ENCODE data around the gene SEPTIN10.

SEPTIN10 gene

DNA sequence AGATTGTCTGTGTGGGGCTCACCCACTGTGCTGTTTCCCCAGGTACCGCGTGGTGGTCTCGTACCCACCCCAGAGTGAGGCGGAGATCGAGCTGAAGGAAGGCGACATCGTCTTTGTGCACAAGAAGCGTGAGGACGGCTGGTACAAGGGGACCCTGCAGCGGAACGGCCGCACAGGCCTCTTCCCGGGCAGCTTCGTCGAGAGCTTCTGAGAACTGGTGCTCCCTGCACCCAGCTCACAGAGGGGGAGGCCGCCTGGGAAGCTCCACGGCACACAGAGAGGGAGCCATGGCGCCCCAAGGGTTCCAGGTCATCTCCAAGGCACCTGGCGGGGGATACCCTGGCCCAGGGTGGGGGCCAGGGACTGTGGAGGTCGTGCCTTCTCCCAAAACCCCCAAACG is 112.3 kb downstream of the SEPTIN10 start:
- H3K4me3 ChIP-seq (ENCODE audit: low read depth, low read length), result no peak overlapping the region
- DNase-seq (ENCODE audit: low read depth), result no peak
- TF ChIP-seq, protein P1, sequence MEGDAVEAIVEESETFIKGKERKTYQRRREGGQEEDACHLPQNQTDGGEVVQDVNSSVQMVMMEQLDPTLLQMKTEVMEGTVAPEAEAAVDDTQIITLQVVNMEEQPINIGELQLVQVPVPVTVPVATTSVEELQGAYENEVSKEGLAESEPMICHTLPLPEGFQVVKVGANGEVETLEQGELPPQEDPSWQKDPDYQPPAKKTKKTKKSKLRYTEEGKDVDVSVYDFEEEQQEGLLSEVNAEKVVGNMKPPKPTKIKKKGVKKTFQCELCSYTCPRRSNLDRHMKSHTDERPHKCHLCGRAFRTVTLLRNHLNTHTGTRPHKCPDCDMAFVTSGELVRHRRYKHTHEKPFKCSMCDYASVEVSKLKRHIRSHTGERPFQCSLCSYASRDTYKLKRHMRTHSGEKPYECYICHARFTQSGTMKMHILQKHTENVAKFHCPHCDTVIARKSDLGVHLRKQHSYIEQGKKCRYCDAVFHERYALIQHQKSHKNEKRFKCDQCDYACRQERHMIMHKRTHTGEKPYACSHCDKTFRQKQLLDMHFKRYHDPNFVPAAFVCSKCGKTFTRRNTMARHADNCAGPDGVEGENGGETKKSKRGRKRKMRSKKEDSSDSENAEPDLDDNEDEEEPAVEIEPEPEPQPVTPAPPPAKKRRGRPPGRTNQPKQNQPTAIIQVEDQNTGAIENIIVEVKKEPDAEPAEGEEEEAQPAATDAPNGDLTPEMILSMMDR (conservative IDR thresholded peaks at IDR 0.05; ENCODE audit: low read depth, low read length), result no peak

DNA sequence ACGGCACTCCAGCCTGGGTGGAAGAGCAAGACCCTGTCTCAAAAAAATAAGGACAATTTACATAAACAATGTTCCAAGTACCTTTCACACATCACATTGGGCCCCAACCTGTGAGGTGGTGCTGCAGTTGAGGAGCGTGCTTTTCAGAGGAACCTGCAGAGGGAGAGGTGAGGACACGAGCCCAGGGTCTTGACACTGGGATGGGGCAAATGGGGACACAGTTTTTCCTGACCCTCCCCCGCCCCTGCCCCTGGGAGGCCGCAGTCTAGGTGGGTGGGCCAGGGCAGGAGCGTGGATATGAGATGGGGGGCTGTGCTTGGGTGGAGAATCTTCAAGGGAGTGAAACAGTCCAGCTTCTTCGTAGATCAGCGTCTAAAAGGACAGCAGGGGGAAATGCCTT is 112.9 kb downstream of the SEPTIN10 start:
- no peak overlapping the region for H3K4me3 ChIP-seq (ENCODE audit: low read depth, low read length)
- no peak for DNase-seq (ENCODE audit: low read depth)
- TF ChIP-seq, protein P1 (conservative IDR thresholded peaks at IDR 0.05; ENCODE audit: low read depth, low read length), result no peak

DNA sequence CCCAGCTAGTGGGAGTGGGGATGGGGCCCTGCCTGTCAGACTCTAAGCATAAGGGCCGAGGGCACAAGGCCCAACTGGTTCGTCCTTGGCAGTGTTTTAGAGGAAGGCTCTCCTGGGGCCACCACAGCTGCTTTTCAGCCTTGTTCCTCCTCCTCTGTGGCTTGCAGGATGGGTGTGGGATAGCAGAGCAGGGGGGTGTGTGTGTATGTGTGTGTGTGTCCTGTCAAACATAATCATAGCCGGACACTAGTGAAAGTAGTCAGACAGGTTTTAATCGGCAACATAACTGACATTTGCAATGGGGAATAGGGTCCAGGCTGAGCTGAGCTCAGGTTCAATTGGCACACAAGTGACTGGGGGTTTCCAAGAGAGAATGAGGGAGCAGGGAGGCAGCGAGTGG is 114.2 kb downstream of the SEPTIN10 start:
- TF ChIP-seq, protein P1 (conservative IDR thresholded peaks at IDR 0.05; ENCODE audit: low read depth, low read length), result no peak
- DNase-seq (ENCODE audit: low read depth), result no peak
- H3K4me3 ChIP-seq (ENCODE audit: low read depth, low read length), result no peak overlapping the region

DNA sequence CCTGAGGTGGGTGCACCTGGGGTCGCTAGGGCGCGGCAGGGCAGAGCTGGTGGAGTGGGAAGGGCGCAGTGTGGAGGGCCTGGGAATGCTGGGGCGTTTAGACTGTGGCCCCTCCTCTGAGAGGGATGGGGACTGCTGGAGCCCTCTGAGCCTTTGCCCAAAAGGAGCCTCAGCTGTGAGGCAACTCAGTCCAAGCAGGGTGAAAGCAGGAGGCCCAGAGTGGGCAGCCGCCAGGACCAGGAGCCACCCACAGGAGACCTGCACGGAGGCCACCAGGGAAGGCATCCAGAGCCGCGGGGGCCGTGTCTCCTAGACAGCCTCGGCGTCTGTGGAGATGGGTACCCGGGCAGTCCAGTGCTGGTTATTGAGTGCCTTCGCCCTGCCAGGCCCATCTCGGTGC is 114.9 kb downstream of the SEPTIN10 start:
- no peak for DNase-seq (ENCODE audit: low read depth)
- H3K4me3 ChIP-seq (ENCODE audit: low read depth, low read length), result no peak overlapping the region
- TF ChIP-seq, protein P1 (conservative IDR thresholded peaks at IDR 0.05; ENCODE audit: low read depth, low read length), result no peak

DNA sequence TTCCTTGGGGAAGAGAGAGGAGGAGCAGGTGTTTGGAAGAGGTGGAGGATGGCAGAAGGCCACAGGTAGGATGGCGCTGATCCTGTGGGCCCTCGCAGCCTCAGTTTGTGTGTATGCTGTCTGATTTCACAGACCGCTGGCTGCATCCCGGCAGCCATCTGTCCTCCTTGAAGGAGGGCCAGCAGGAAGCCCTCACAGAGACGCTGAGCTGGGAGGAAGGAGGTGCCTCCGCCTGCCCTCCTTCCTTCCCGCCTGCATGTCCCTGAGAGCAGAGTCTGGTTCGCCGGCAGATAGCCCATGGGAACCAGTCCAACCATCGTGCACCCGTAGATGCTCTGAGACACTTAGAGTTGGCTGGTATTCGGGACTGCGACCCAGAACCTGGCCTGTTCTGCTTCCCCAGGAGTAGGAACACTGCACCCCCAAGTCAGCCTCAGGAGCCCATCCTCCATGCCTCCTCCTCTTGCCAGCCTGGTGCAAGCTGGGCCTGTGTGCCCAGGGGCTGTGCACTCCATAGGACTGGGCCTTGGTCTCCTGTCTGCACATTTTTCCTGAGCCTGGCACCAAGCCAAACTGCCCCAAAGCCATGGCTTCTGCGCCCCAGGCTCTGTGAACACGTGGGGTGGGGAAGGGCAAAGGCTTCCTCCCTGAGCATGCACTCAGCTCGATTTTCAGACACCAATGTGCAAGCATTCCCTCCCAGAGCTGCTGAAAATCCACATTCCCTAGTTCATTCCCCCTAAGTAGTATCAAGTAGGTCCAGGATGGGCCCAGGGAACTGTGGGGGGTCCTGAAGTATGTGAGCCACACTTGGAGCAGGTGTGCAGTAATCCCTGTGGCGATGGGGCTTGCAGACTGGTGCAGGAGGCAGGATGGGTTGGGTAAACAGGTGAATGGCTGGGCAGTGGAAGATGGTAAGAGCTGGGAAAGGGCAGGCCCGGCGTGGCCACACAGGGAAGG is 115.6 kb downstream of the SEPTIN10 start:
- H3K4me3 ChIP-seq (ENCODE audit: low read depth, low read length), result no peak overlapping the region
- TF ChIP-seq, protein P1 (conservative IDR thresholded peaks at IDR 0.05; ENCODE audit: low read depth, low read length), result no peak
- DNase-seq (ENCODE audit: low read depth), result no peak

DNA sequence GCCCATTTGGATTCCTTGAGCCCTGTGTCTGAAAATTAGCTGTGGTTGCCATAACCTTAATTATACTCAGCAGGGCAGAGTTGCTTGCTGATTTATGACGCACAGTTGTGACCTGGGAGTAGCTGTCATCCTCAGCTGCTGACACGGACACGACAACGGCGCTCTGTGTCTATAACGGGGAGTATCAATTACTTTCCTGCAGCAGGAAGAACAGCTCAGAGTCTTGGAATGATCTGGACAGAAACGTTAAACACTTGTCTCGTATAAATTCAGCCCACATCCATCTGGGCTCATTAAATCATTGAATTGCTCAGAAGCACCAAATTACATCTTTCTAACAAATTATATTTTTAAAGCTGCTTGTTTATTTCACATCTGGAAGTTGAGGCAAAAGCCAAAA is 116.3 kb downstream of the SEPTIN10 start:
- TF ChIP-seq, protein P1 (conservative IDR thresholded peaks at IDR 0.05; ENCODE audit: low read depth, low read length), result no peak
- no peak overlapping the region for H3K4me3 ChIP-seq (ENCODE audit: low read depth, low read length)
- DNase-seq (ENCODE audit: low read depth), result no peak

DNA sequence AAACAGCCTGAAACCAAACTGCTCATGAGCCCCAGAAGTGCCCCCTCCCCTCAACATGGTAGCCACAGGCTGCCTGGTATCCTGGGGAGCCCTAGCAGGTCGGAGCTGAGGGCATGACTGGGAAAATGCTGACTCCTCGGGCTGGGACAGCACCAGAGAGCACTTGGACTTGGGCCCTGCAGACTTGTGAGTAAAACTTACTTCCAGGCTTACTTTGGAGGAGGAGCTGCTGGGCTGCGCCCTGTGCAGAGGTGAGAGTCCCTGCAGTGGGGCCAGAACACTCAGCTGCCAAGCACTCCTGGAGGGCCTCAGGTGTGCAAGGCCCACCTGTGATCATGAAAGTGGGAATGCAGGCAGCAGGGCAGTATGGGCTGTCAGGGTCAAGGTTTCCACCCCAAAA is 119.4 kb downstream of the SEPTIN10 start:
- no peak overlapping the region for H3K4me3 ChIP-seq (ENCODE audit: low read depth, low read length)
- DNase-seq (ENCODE audit: low read depth), result no peak
- TF ChIP-seq, protein P1 (conservative IDR thresholded peaks at IDR 0.05; ENCODE audit: low read depth, low read length), result no peak
